Transverse colon (tissue), 4 donors: ENCODE data around the gene EIF4E1B. TPM values are rescaled to one million over a fixed set of nuclear protein-coding genes. Genes with fewer than 3 reads are reported as not detected.
A peak's percentile ranks its signal among the peaks of the same experiment; 100 is the strongest.

ENCODE experiments used
- DNase-seq: peaks from one replicate; pipeline ENCODE4 v3.0.0-alpha.2; 2019
- H3K27ac ChIP-seq, 4 donors: fragments of 200-600 bp; sonication (generic); 2 replicates each; pipeline ENCODE4 v1.5.1; 2016 to 2018; ENCODE audit warnings: inconsistent platforms in 4 of 4
- H3K27me3 ChIP-seq: fragments of 200-600 bp; sonication (generic); 2 replicates; pipeline ENCODE4 v1.5.1; 2017; ENCODE audit warnings: inconsistent platforms
- H3K36me3 ChIP-seq, 4 donors: fragments of 200-600 bp; sonication (generic); 2 replicates each; pipeline ENCODE4 v1.5.1; 2017 to 2019; ENCODE audit warnings: inconsistent platforms in 4 of 4
- H3K4me1 ChIP-seq, 4 donors: fragments of 200-600 bp; sonication (generic); 2 replicates each; pipeline ENCODE4 v1.5.1; 2017 to 2020; ENCODE audit warnings: inconsistent platforms in 4 of 4
- H3K4me3 ChIP-seq, 4 donors: fragments of 200-600 bp; sonication (generic); 1 replicate in 1 of 4; 2 replicates in 3 of 4; pipeline versions ENCODE4 v1.5.1 to v1.6.1; 2017 to 2019; ENCODE audit warnings: inconsistent platforms in 4 of 4
- H3K9me3 ChIP-seq, 2 donors: fragments of 200-600 bp; sonication (generic); 2 replicates each; pipeline ENCODE4 v1.5.1; 2017 to 2019; ENCODE audit warnings: inconsistent platforms in 2 of 2
- CTCF ChIP-seq, 5 experiments: fragments of 200-600 bp in 3 of 5; fragments of 450-650 bp in 2 of 5; sonication (generic) in 3 of 5; IDR thresholded peaks; 1 replicate in 2 of 5; 2 replicates in 3 of 5; pipeline ENCODE4 v1.5.1; 2016 to 2017; ENCODE audit warnings: antibody characterized with exemption in 5 of 5, inconsistent platforms in 3 of 5, mild to moderate bottlenecking in 2 of 5, moderate library complexity in 1 of 5
- EP300 ChIP-seq: sonication (generic); formaldehyde crosslinking; IDR thresholded peaks from one replicate; pipeline ENCODE4 v1.6.1; 2017; ENCODE audit warnings: antibody characterized with exemption, low read depth
- POLR2A ChIP-seq: fragments of 450-650 bp; IDR thresholded peaks from one replicate; pipeline ENCODE4 v1.6.1; 2016; ENCODE audit warnings: antibody characterized with exemption, mild to moderate bottlenecking, moderate library complexity
- POLR2AphosphoS5 ChIP-seq, 3 donors: sonication (generic); formaldehyde crosslinking; IDR thresholded peaks; one replicate each; pipeline ENCODE4 v1.6.1; 2016; ENCODE audit warnings: antibody characterized with exemption in 3 of 3
- WGBS, 2 donors: methylation state at CpG; one replicate each; pipeline ENCODE4 v1.1.5; 2018; ENCODE audit warnings: low coverage in 1 of 2; 5-methylcytosine and 5-hydroxymethylcytosine counted together
- in situ Hi-C, 4 donors: fragments of 200-750 bp; cut with MboI; loops; one replicate each; pipeline versions ENCODE4 v1.15.0 to v1.15.1; 2017; ENCODE audit warnings: low sequenced_read_pairs in 3 of 4, low pct_ligation_motif_present in 1 of 4, low pct_unique_long_range_greater_than_20kb in 1 of 4
- intact Hi-C: fragments of 100-400 bp; cut with DNase I; formaldehyde crosslinking; loops from one replicate; pipeline ENCODE4 v1.15.1; 2023; ENCODE audit warnings: low total_unique reads
- total RNA-seq, 4 donors: library from RNA; depleted of rRNA; stranded (reverse); fragments of >200 nt; gene quantifications; one replicate each; pipeline ENCODE4 v1.1.0, GENCODE V29; 2016

The EIF4E1B gene
- total RNA-seq, 4 donors from 2014 or later = not detected

GRCh38 chr5:176608142-176608705 lies 22.3 kb upstream of the EIF4E1B start:
- Histone ChIP-seq H3K27ac (no peak overlapping the region), H3K36me3 (no peaks in the 10 kb centered on the region), H3K9me3 (no peaks in the 10 kb centered on the region), H3K27me3 (peaks cover 25% of the 10 kb centered on the region), H3K4me3 (no peak overlapping the region), H3K4me1 (peaks cover 0 to 13% (median 10%) of the 10 kb centered on the region in 4 donors)
- intact Hi-C loops = no loop called here
- WGBS, 2 donors = 94% methylated on average over 4 of the region's 4 CpGs; no CpG with 5 or more reads in 1 of the 2 donors
- no peak for DNase-seq
- in situ Hi-C loops = no loop called here
- TF ChIP-seq POLR2AphosphoS5 (IDR thresholded peaks at IDR 0.05) (no peak), EP300 (no peak), CTCF (IDR thresholded peaks at IDR 0.05) (no peak), POLR2A (no peak)

GRCh38 chr5:176608937-176609723 lies 21.3 kb upstream of the EIF4E1B start:
- peak overlapping the region; percentile 45 to 72 (median 58) for H3K4me3 ChIP-seq
- H3K36me3 ChIP-seq = no peaks in the 10 kb centered on the region
- H3K27ac ChIP-seq = peak overlapping the region in 1 of 4 donors; percentile 53
- DNase-seq = no peak
- TF ChIP-seq CTCF (IDR thresholded peaks at IDR 0.05) (no peak), POLR2A (no peak), POLR2AphosphoS5 (IDR thresholded peaks at IDR 0.05) (no peak), EP300 (no peak)
- intact Hi-C loops (no loop called here), in situ Hi-C loops (no loop called here)
- H3K4me1 ChIP-seq = peaks cover 0 to 13% (median 10%) of the 10 kb centered on the region in 4 donors
- peaks cover 25% of the 10 kb centered on the region for H3K27me3 ChIP-seq
- 80 to 81% methylated on average over 2 to 14 of the region's 46 CpGs for WGBS, 2 donors
- no peaks in the 10 kb centered on the region for H3K9me3 ChIP-seq

- Histone ChIP-seq H3K4me1 (peaks cover 0 to 13% (median 10%) of the 10 kb centered on the region in 4 donors), H3K27ac (peak within 1 kb of the TSS in 2 of 4 donors; percentile 18 to 53), H3K9me3 (no peaks in the 10 kb centered on the region), H3K36me3 (no peaks in the 10 kb centered on the region), H3K4me3 (peak within 1 kb of the TSS; percentile 45 to 72 (median 58)), H3K27me3 (peaks cover 27% of the 10 kb centered on the region)
- WGBS, 2 donors = 0% methylated on average over 2 of the region's 101 CpGs; no CpG with 5 or more reads in 1 of the 2 donors
- intact Hi-C loops (no loop called here), in situ Hi-C loops (no loop called here)
- TF ChIP-seq EP300 = no peak
- TF ChIP-seq POLR2AphosphoS5 (IDR thresholded peaks at IDR 0.05) = no peak
- no peak for TF ChIP-seq POLR2A
- TF ChIP-seq CTCF (IDR thresholded peaks at IDR 0.05) = peak in 2 of 5 experiments; percentile 10 to 19
- DNase-seq = peak; percentile 44
These were observed 20.6 kb upstream of the EIF4E1B start, which contains the start of gene GPRIN1 for GRCh38 chr5:176609724-176610434. Gene GPRIN1 (minus strand): TSS chr5:176610156. CDS start chr5:176599834, 10,322 bp downstream.

GRCh38 chr5:176610435-176610773 lies 20.1 kb upstream of the EIF4E1B start:
- in situ Hi-C loops = no loop called here
- intact Hi-C loops = no loop called here
- Histone ChIP-seq H3K4me3 (peak overlapping the region; percentile 45 to 72 (median 58)), H3K9me3 (no peaks in the 10 kb centered on the region), H3K36me3 (no peaks in the 10 kb centered on the region), H3K4me1 (peaks cover 0 to 13% (median 10%) of the 10 kb centered on the region in 4 donors), H3K27me3 (peaks cover 32% of the 10 kb centered on the region), H3K27ac (peak overlapping the region in 2 of 4 donors; percentile 18 to 53)
- TF ChIP-seq POLR2AphosphoS5 (IDR thresholded peaks at IDR 0.05) = no peak
- TF ChIP-seq POLR2A = no peak
- no peak for TF ChIP-seq CTCF (IDR thresholded peaks at IDR 0.05)
- no peak for TF ChIP-seq EP300
- WGBS, 2 donors = 2% methylated on average over 13 of the region's 31 CpGs; no CpG with 5 or more reads in 1 of the 2 donors
- no peak for DNase-seq
